ENCODE results near the gene TPX2. TPM values are rescaled to one million over a fixed set of nuclear protein-coding genes. Genes with fewer than 3 reads are reported as not detected.

TPX2 gene
- total and polyA plus RNA-seq, 2 of the 8 experiments (the other 6 are each of a cell fraction or from before 2014, with no cell fraction given): 43.6 to 125 TPM

GRCh38 chr20:31819083-31819784 lies 80.1 kb downstream of the TPX2 start, which contains the start of gene MYLK2:
MYLK2 (plus strand) TSS chr20:31819356; CDS start chr20:31819581, 225 bp downstream.
- CTCF ChIA-PET (ENCODE audit: partially characterized antibody): interaction anchor here (0.6 to 5.5 kb wide), 8 partner anchors 11 to 223 kb away, joined by 3 to 19 read pairs (median 4); no protein-coding TSS in a partner anchor
- no peak within 1 kb of the TSS for H3K9ac ChIP-seq (replicated peaks in 1 of 4; ENCODE audit: extremely low read depth in 1 of 4, low read depth in 3 of 4, low read length in 3 of 4)
- H3K14ac ChIP-seq (ENCODE audit: insufficient read length): no peak within 1 kb of the TSS

More at GRCh38 chr20:31819083-31819784, 80.1 kb downstream of the TPX2 start, which contains the start of gene MYLK2:
- Histone ChIP-seq H2BK20ac (ENCODE audit: low read length) (no peak within 1 kb of the TSS), H3K4me3 (ENCODE audit: extremely low read depth in 1 of 4, insufficient read depth in 2 of 4, low read depth in 3 of 4, low read length in 4 of 4) (no peak within 1 kb of the TSS), H3K79me2 (ENCODE audit: control insufficient read depth in 1 of 2, insufficient read depth in 2 of 2, low read length in 2 of 2) (no peaks in the 10 kb centered on the region), H2BK5ac (ENCODE audit: low read depth, low read length) (no peak within 1 kb of the TSS), H3K18ac (ENCODE audit: extremely low read depth, low read length) (no peak within 1 kb of the TSS), H2BK120ac (replicated peaks; ENCODE audit: low read depth, low read length) (no peak within 1 kb of the TSS), H4K91ac (replicated peaks; ENCODE audit: insufficient read length, low read length) (no peak within 1 kb of the TSS), H3K23ac (ENCODE audit: insufficient read length) (no peak within 1 kb of the TSS), H3K79me1 (ENCODE audit: low read depth, low read length) (no peaks in the 10 kb centered on the region), H3K4me1 (replicated peaks in 1 of 4; ENCODE audit: control insufficient read depth in 3 of 4, insufficient read depth in 4 of 4, low read length in 3 of 4) (peaks cover 4 to 16% (median 10%) of the 10 kb centered on the region in 4 experiments; a peak in 6 of 7 replicates), H3K56ac (replicated peaks; ENCODE audit: insufficient read length, low read depth, low read length) (no peak within 1 kb of the TSS), H3K9me3 (ENCODE audit: insufficient read depth in 2 of 2, low read depth in 1 of 2, low read length in 1 of 2) (no peaks in the 10 kb centered on the region), H3K4me2 (ENCODE audit: insufficient read depth in 1 of 2, low read depth in 2 of 2, low read length in 2 of 2) (no peak within 1 kb of the TSS), H2BK15ac (ENCODE audit: low read length) (no peak within 1 kb of the TSS), H3K23me2 (ENCODE audit: low read depth, low read length) (no peaks in the 10 kb centered on the region), H3K27me3 (replicated peaks in 1 of 4; ENCODE audit: control insufficient read depth in 3 of 4, extremely low read depth in 1 of 4, insufficient read depth in 3 of 4, low read length in 3 of 4) (no peaks in the 10 kb centered on the region), H4K8ac (ENCODE audit: extremely low read depth, insufficient read depth, low read length) (no peak within 1 kb of the TSS), H2AFZ (ENCODE audit: low read length) (no peak within 1 kb of the TSS), H3K4ac (replicated peaks; ENCODE audit: insufficient read length, low read depth, low read length) (no peak within 1 kb of the TSS), H4K20me1 (replicated peaks in 1 of 2; ENCODE audit: control insufficient read depth in 1 of 2, insufficient read depth in 2 of 2, low read length in 2 of 2) (no peaks in the 10 kb centered on the region), H2AK5ac (ENCODE audit: low read depth, low read length) (no peak within 1 kb of the TSS), H2BK12ac (ENCODE audit: low read depth, low read length) (no peak within 1 kb of the TSS), H3K36me3 (ENCODE audit: control insufficient read depth in 2 of 4, insufficient read depth in 4 of 4, low read length in 3 of 4) (no peaks in the 10 kb centered on the region), H4K5ac (ENCODE audit: insufficient read length, low read depth, low read length) (no peak within 1 kb of the TSS), H3K27ac (ENCODE audit: low read depth, low read length) (no peak within 1 kb of the TSS)
- DNase-seq (ENCODE audit: low read depth in 1 of 2, low spot score in 2 of 2) (no peak), FAIRE-seq (no peak)
- TF ChIP-seq POU5F1 (IDR thresholded peaks at IDR 0.05; ENCODE audit: low read depth, low read length) (no peak), KDM1A (IDR thresholded peaks at IDR 0.05; ENCODE audit: borderline replicate concordance, low read length) (peak; percentile 61), JUND (IDR thresholded peaks at IDR 0.05; ENCODE audit: low read length) (no peak), NRF1 (IDR thresholded peaks at IDR 0.05; ENCODE audit: low read depth, low read length) (no peak), KDM5A (IDR thresholded peaks at IDR 0.05; ENCODE audit: low read length) (no peak)
- WGBS, 2 experiments (ENCODE audit: extremely low coverage in 1 of 2, insufficient coverage in 1 of 2, insufficient read length in 1 of 2, insufficient replicate concordance in 2 of 2, low coverage in 1 of 2, low lambda C conversion rate in 2 of 2, missing lambda C conversion rate in 1 of 2): 85% methylated on average over 15 of the region's 16 CpGs; no CpG with 5 or more reads in 1 of the 2 experiments
- POLR2A ChIA-PET (ENCODE audit: partially characterized antibody): no interaction called here
